Measurements from ENCODE around the gene SNX33. TPM values are rescaled to one million over a fixed set of nuclear protein-coding genes. Genes with fewer than 3 reads are reported as not detected.

Gene SNX33
- total RNA-seq, 1 donor from 2014 or later, result 25.6 TPM

DNA sequence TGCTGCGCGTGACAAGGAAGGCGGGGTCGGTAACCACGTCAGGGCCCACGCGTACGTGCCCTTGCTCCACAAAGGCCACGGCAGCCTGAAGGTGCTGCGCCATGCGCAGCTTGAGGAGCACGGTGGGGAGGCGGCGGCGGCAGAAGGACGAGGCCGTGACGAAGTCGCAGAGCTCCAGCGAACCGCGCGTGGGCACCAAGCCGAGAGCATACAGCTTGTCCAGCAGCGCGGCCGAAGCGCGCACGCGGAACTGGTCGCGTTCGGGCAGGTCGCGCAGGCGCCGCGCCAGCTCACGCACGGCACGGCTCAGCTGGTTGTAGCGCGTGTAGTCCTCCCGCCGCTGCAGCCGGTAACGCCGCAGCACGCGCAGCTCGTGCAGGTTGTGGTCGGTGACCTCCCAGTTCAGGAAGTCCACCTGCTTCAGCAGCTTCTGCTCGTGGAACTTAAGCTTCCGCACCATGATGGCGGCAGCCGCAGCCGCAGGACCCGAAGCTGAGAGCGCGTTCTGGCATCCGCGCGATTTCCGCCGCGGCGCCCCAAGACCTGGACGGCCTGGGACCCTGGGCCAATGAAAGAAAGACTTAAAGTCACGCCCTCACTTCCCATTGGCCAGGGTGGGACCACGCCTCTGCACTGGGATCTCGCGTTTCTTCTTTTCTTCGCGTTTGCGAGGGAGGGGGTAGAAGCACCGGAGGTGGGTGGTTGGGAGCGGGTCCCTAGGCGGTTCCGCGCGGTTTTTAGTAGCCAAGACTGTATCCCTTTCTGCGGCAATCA is 7.8 kb upstream of the SNX33 start, which contains the start of gene IMP3:
TSS of gene IMP3 (minus strand) at position 516 of the 774 bp plus-strand sequence. CDS start at position 460, 56 bp downstream.
- Histone ChIP-seq H3K9me3 (ENCODE audit: insufficient read depth, low read depth, low read length) (no peaks in the 10 kb centered on the region), H3K4me2 (ENCODE audit: low read length) (peak within 1 kb of the TSS; percentile 98), H2AFZ (ENCODE audit: low read depth, low read length) (peak within 1 kb of the TSS; percentile 91), H3K79me2 (ENCODE audit: insufficient read depth, low read length) (peaks cover 41% of the 10 kb centered on the region), H3K27me3 (ENCODE audit: insufficient read depth, low read length) (no peaks in the 10 kb centered on the region), H3K27ac (ENCODE audit: low read depth, low read length) (peak within 1 kb of the TSS; percentile 77), H3K9ac (ENCODE audit: low read length) (peak within 1 kb of the TSS; percentile 89), H3K36me3 (ENCODE audit: insufficient read depth, low read length) (no peaks in the 10 kb centered on the region), H3K4me3 (ENCODE audit: insufficient read depth, low read depth, low read length) (peak within 1 kb of the TSS; percentile 93), H3K4me1 (ENCODE audit: insufficient read depth, low read length) (peaks cover 30% of the 10 kb centered on the region), H4K20me1 (ENCODE audit: insufficient read depth, low read length) (peaks cover 24% of the 10 kb centered on the region)
- FAIRE-seq (peak; percentile 80), DNase-seq (ENCODE audit: low read depth) (peak; percentile 94)
- Mint-ChIP-seq H3K4me1 (ENCODE audit: low read depth, unreplicated experiment) (peaks cover 12% of the 10 kb centered on the region), H3K4me3 (ENCODE audit: unreplicated experiment) (peak within 1 kb of the TSS; percentile 95), H3K9me3 (ENCODE audit: unreplicated experiment) (no peaks in the 10 kb centered on the region), H3K36me3 (ENCODE audit: low read depth, unreplicated experiment) (no peaks in the 10 kb centered on the region), H3K27ac (ENCODE audit: unreplicated experiment) (peak within 1 kb of the TSS; percentile 81), H3K27me3 (ENCODE audit: low read depth, unreplicated experiment) (no peaks in the 10 kb centered on the region)
- TF ChIP-seq, protein P1, sequence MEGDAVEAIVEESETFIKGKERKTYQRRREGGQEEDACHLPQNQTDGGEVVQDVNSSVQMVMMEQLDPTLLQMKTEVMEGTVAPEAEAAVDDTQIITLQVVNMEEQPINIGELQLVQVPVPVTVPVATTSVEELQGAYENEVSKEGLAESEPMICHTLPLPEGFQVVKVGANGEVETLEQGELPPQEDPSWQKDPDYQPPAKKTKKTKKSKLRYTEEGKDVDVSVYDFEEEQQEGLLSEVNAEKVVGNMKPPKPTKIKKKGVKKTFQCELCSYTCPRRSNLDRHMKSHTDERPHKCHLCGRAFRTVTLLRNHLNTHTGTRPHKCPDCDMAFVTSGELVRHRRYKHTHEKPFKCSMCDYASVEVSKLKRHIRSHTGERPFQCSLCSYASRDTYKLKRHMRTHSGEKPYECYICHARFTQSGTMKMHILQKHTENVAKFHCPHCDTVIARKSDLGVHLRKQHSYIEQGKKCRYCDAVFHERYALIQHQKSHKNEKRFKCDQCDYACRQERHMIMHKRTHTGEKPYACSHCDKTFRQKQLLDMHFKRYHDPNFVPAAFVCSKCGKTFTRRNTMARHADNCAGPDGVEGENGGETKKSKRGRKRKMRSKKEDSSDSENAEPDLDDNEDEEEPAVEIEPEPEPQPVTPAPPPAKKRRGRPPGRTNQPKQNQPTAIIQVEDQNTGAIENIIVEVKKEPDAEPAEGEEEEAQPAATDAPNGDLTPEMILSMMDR (IDR thresholded peaks at IDR 0.05; ENCODE audit: insufficient read depth, low read depth, low read length), result no peak
- TF ChIP-seq EZH2 (IDR thresholded peaks at IDR 0.05; ENCODE audit: insufficient read depth, low read length), result no peak

DNA sequence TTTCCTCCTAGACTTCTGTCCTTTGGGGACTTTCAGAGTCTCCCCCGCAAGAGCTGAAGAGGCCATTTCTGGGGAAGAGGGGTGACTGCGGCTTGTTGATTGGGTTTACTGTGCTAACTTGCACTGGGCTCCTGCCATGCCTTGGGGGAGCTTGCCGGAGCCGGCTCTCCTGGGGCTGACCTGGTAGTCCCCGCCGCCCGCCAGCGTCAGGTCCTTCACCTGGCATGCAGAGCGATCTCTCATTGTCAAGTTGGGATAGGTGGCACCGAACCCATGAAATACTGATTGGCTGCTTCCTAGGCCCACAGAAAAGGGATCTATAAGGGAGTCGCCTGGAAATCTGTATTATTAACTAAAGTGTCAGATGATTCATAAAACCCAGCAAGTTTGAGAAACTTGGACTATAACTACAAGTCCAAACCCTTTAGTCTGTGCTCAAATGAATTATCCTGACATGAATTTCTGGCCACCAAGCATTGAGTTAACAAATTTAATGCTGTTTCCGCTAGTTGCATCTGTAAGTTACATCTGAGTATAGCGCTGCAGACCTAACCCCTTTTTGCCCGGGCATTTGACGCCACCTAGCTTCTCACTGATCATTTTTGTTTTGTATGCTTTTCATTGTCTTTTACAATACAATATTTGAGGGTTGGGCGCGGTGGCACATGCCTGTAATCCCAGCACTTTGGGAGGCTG is 7.1 kb upstream of the SNX33 start:
- TF ChIP-seq EZH2 (IDR thresholded peaks at IDR 0.05; ENCODE audit: insufficient read depth, low read length), result no peak
- TF ChIP-seq, protein P1 (IDR thresholded peaks at IDR 0.05; ENCODE audit: insufficient read depth, low read depth, low read length), result no peak
- Histone ChIP-seq H3K27me3 (ENCODE audit: insufficient read depth, low read length) (no peaks in the 10 kb centered on the region), H4K20me1 (ENCODE audit: insufficient read depth, low read length) (peaks cover 24% of the 10 kb centered on the region), H3K4me2 (ENCODE audit: low read length) (peak overlapping the region; percentile 98), H3K79me2 (ENCODE audit: insufficient read depth, low read length) (peaks cover 40% of the 10 kb centered on the region), H3K4me3 (ENCODE audit: insufficient read depth, low read depth, low read length) (peak overlapping the region; percentile 93), H3K27ac (ENCODE audit: low read depth, low read length) (peak overlapping the region; percentile 71), H3K9ac (ENCODE audit: low read length) (peak overlapping the region; percentile 89), H3K36me3 (ENCODE audit: insufficient read depth, low read length) (no peaks in the 10 kb centered on the region), H2AFZ (ENCODE audit: low read depth, low read length) (peak overlapping the region; percentile 65), H3K9me3 (ENCODE audit: insufficient read depth, low read depth, low read length) (no peaks in the 10 kb centered on the region), H3K4me1 (ENCODE audit: insufficient read depth, low read length) (peaks cover 31% of the 10 kb centered on the region)
- H3K4me1 Mint-ChIP-seq (ENCODE audit: low read depth, unreplicated experiment), result peaks cover 12% of the 10 kb centered on the region
- no peaks in the 10 kb centered on the region for H3K9me3 Mint-ChIP-seq (ENCODE audit: unreplicated experiment)
- FAIRE-seq (no peak), DNase-seq (ENCODE audit: low read depth) (peak; percentile 38)
- H3K36me3 Mint-ChIP-seq (ENCODE audit: low read depth, unreplicated experiment), result no peaks in the 10 kb centered on the region
- H3K27ac Mint-ChIP-seq (ENCODE audit: unreplicated experiment), result peak overlapping the region; percentile 81
- H3K4me3 Mint-ChIP-seq (ENCODE audit: unreplicated experiment), result peak overlapping the region; percentile 95
- H3K27me3 Mint-ChIP-seq (ENCODE audit: low read depth, unreplicated experiment), result no peaks in the 10 kb centered on the region

All from astrocyte (in vitro differentiated cells and primary cell).